B cell (primary cell): ENCODE data around the gene ARFGAP2. TPM values are rescaled to one million over a fixed set of nuclear protein-coding genes. Genes with fewer than 3 reads are reported as not detected.

Experiments used
- ATAC-seq: fragments of 200-7000 bp; cut with Tn5 transposase; one replicate; pipeline ENCODE4 v1.10.0; 2021; ENCODE audit warnings: low read depth, mild to moderate bottlenecking, moderate number of reproducible peaks, moderate library complexity
- CTCF ChIA-PET: fragments of 350-600 bp; sonication (Branson Sonifier 250); formaldehyde crosslinking; loops from one replicate; lab custom pipeline; 2021; ENCODE audit warnings: antibody characterized with exemption, inconsistent platforms; lab: Charles Lee
- POLR2A ChIA-PET: fragments of 350-600 bp; sonication (Branson Sonifier 250); formaldehyde crosslinking; loops from one replicate; lab custom pipeline; 2021; ENCODE audit warnings: antibody characterized with exemption; lab: Charles Lee
- DNase-seq: peaks from one replicate; pipeline ENCODE4 v3.0.0; 2013
- H2AFZ ChIP-seq: 2 replicates; pipeline ENCODE4 v1.6.1; 2012; ENCODE audit warnings: mild to moderate bottlenecking, low read depth, low read length; ENCODE audit not compliant: insufficient read depth, poor library complexity, severe bottlenecking
- H3K27ac ChIP-seq, 2 donors: 1 replicate in 1 of 2; 2 replicates in 1 of 2; pipeline ENCODE4 v1.5.1; 2012 to 2013; ENCODE audit warnings: low read length in 2 of 2, mild to moderate bottlenecking in 2 of 2, moderate library complexity in 1 of 2
- H3K27me3 ChIP-seq, 4 experiments: fragments of 200-600 bp in 1 of 4; sonication (generic) in 1 of 4; replicated peaks in 1 of 4; 1 replicate in 2 of 4; 2 replicates in 2 of 4; pipeline versions ENCODE4 v1.6.1 to v1.7.0; 2013 to 2016; ENCODE audit warnings: low read length in 3 of 4, mild to moderate bottlenecking in 2 of 4, mixed read lengths in 1 of 4, moderate library complexity in 1 of 4; ENCODE audit not compliant: insufficient read depth in 4 of 4, control insufficient read depth in 3 of 4; ENCODE audit errors: control extremely low read depth in 1 of 4
- H3K36me3 ChIP-seq, 2 experiments: replicated peaks in 1 of 2; 1 replicate in 1 of 2; 2 replicates in 1 of 2; pipeline versions ENCODE4 v1.6.1 to v1.7.1; 2013; ENCODE audit warnings: low read length in 1 of 2; ENCODE audit not compliant: insufficient read depth in 2 of 2, control insufficient read depth in 1 of 2; ENCODE audit errors: control extremely low read depth in 1 of 2, extremely low read depth in 1 of 2
- H3K4me1 ChIP-seq, 2 donors: fragments of 200-600 bp in 1 of 2; sonication (generic) in 1 of 2; 1 replicate in 1 of 2; 2 replicates in 1 of 2; pipeline versions ENCODE4 v1.5.1 to v1.6.1; 2013 to 2017; ENCODE audit warnings: low read length in 2 of 2; ENCODE audit not compliant: control insufficient read depth in 2 of 2, insufficient read depth in 2 of 2
- H3K4me2 ChIP-seq: replicated peaks from 2 replicates; pipeline ENCODE3; 2012; ENCODE audit warnings: mild to moderate bottlenecking, low read depth, low read length; ENCODE audit not compliant: poor library complexity, severe bottlenecking
- H3K4me3 ChIP-seq, 5 experiments: fragments of 200-600 bp in 1 of 5; sonication (generic) in 1 of 5; 1 replicate in 3 of 5; 2 replicates in 2 of 5; pipeline versions ENCODE4 v1.5.1 to v1.7.0; 2011 to 2016; ENCODE audit warnings: low read length in 4 of 5, mild to moderate bottlenecking in 4 of 5, low read depth in 2 of 5, control low read depth in 1 of 5, moderate library complexity in 1 of 5; ENCODE audit not compliant: insufficient read depth in 1 of 5; ENCODE audit errors: control extremely low read depth in 1 of 5, extremely low read depth in 1 of 5
- H3K79me2 ChIP-seq: fragments of 200-600 bp; sonication (generic); one replicate; pipeline ENCODE4 v1.6.0; 2016; ENCODE audit warnings: low read length; ENCODE audit not compliant: control insufficient read depth, insufficient read depth
- H3K9ac ChIP-seq: fragments of 200-600 bp; sonication (generic); 2 replicates; pipeline ENCODE4 v1.6.1; 2017; ENCODE audit warnings: mild to moderate bottlenecking, low read length, moderate library complexity
- H3K9me3 ChIP-seq, 3 donors: one replicate each; pipeline versions ENCODE4 v1.6.1 to v1.7.1; 2013; ENCODE audit warnings: low read length in 2 of 3; ENCODE audit not compliant: control insufficient read depth in 2 of 3, insufficient read depth in 1 of 3; ENCODE audit errors: control extremely low read depth in 1 of 3
- H4K20me1 ChIP-seq: 2 replicates; pipeline ENCODE4 v1.6.0; 2012; ENCODE audit warnings: mild to moderate bottlenecking, low read length; ENCODE audit not compliant: insufficient read depth, control insufficient read depth, poor library complexity, severe bottlenecking
- H3K27ac Mint-ChIP-seq: one replicate; pipeline ENCODE4 v1.8.0; 2021; ENCODE audit warnings: mixed read lengths
- H3K27me3 Mint-ChIP-seq: one replicate; pipeline ENCODE4 v1.8.0; 2021; ENCODE audit warnings: mixed read lengths
- H3K4me1 Mint-ChIP-seq: one replicate; pipeline ENCODE4 v1.8.0; 2021; ENCODE audit warnings: mixed read lengths
- H3K4me3 Mint-ChIP-seq: one replicate; pipeline ENCODE4 v1.8.0; 2021; ENCODE audit warnings: mixed read lengths
- H3K9me3 Mint-ChIP-seq: one replicate; pipeline ENCODE4 v1.8.0; 2022; ENCODE audit warnings: mixed read lengths; ENCODE audit not compliant: insufficient read depth
- CTCF ChIP-seq: fragments of 200-600 bp; IDR thresholded peaks from one replicate; pipeline ENCODE4 v1.8.0; 2022; ENCODE audit warnings: antibody characterized with exemption, mild to moderate bottlenecking
- EZH2 ChIP-seq: IDR thresholded peaks from 2 replicates; pipeline ENCODE4 v1.6.1; 2012; ENCODE audit warnings: borderline replicate concordance, low read depth, mild to moderate bottlenecking, moderate library complexity, low read length; ENCODE audit not compliant: insufficient read depth, poor library complexity, severe bottlenecking
- WGBS: methylation state at CpG from one replicate; pipeline ENCODE4 v1.1.5; 2013; ENCODE audit warnings: missing lambda C conversion rate; ENCODE audit not compliant: insufficient coverage; 5-methylcytosine and 5-hydroxymethylcytosine counted together
- intact Hi-C: fragments of 100-400 bp; cut with micrococcal nuclease; formaldehyde crosslinking; loops from one replicate; pipeline ENCODE4 v1.10.0; 2022
- polyA plus RNA-seq: library from polyadenylated mRNA; depleted of rRNA; stranded (reverse); fragments of >200 nt; gene quantifications from 2 replicates; pipeline ENCODE4 v1.2.3, GENCODE V29; 2012
- total RNA-seq, 2 donors: library from RNA; stranded (reverse); fragments of 120-200 nt in 1 of 2; gene quantifications; 1 replicate in 1 of 2; 2 replicates in 1 of 2; pipeline versions ENCODE4 v1.2.3 to v1.2.4, GENCODE V29; 2013 to 2022

The ARFGAP2 gene
- total and polyA plus RNA-seq, 2 donors (not counting 1 experiment from before 2014, with no cell fraction given), result 141 to 200 TPM

GRCh38 chr11:47147681-47148080, 29.0 kb downstream of the ARFGAP2 start:
- Histone ChIP-seq H3K27ac (no peak overlapping the region), H4K20me1 (no peaks in the 10 kb centered on the region), H3K9ac (no peak overlapping the region), H3K4me1 (peaks cover 5 to 12% of the 10 kb centered on the region in 2 donors), H3K4me3 (no peak overlapping the region), H3K4me2 (no peak overlapping the region), H3K79me2 (no peaks in the 10 kb centered on the region), H3K9me3 (no peaks in the 10 kb centered on the region), H3K36me3 (no peaks in the 10 kb centered on the region), H3K27me3 (no peaks in the 10 kb centered on the region), H2AFZ (no peak overlapping the region)
- ATAC-seq (no peak), DNase-seq (no peak)
- POLR2A ChIA-PET, result no interaction called here
- intact Hi-C loops, result no loop called here
- H3K4me3 Mint-ChIP-seq, result no peak overlapping the region
- H3K4me1 Mint-ChIP-seq, result peaks cover 13% of the 10 kb centered on the region
- TF ChIP-seq EZH2 (no peak), CTCF (no peak)
- H3K27ac Mint-ChIP-seq, result no peak overlapping the region
- CTCF ChIA-PET, result no interaction called here
- H3K27me3 Mint-ChIP-seq, result no peaks in the 10 kb centered on the region
- 75% methylated on average over 2 of the region's 7 CpGs for WGBS
- no peaks in the 10 kb centered on the region for H3K9me3 Mint-ChIP-seq

GRCh38 chr11:47147250-47147649, 29.4 kb downstream of the ARFGAP2 start:
- Histone ChIP-seq H3K27me3 (no peaks in the 10 kb centered on the region), H3K36me3 (no peaks in the 10 kb centered on the region), H3K27ac (no peak overlapping the region), H4K20me1 (no peaks in the 10 kb centered on the region), H3K4me2 (no peak overlapping the region), H2AFZ (no peak overlapping the region), H3K4me3 (no peak overlapping the region), H3K9me3 (no peaks in the 10 kb centered on the region), H3K79me2 (no peaks in the 10 kb centered on the region), H3K4me1 (peaks cover 2 to 7% of the 10 kb centered on the region in 2 donors), H3K9ac (no peak overlapping the region)
- no peaks in the 10 kb centered on the region for H3K27me3 Mint-ChIP-seq
- 100% methylated on average over 1 of the region's 2 CpGs for WGBS
- no peak for TF ChIP-seq EZH2
- no peak for TF ChIP-seq CTCF
- ATAC-seq (no peak), DNase-seq (no peak)
- no peaks in the 10 kb centered on the region for H3K9me3 Mint-ChIP-seq
- H3K4me3 Mint-ChIP-seq, result no peak overlapping the region
- ChIA-PET POLR2A (no interaction called here), CTCF (no interaction called here)
- peaks cover 9% of the 10 kb centered on the region for H3K4me1 Mint-ChIP-seq
- intact Hi-C loops, result no loop called here
- no peak overlapping the region for H3K27ac Mint-ChIP-seq
